Astrocyte (in vitro differentiated cells and primary cell): Measurements from ENCODE around the gene EVI5L.
A peak's percentile ranks its signal among the peaks of the same experiment; 100 is the strongest.

Experiments used
- EZH2 ChIP-seq: IDR thresholded peaks from 2 replicates; pipeline ENCODE4 v1.6.1; 2012; ENCODE audit warnings: mild to moderate bottlenecking, low read length, inconsistent platforms; ENCODE audit not compliant: insufficient read depth
- TF ChIP-seq, protein P1 (sequence below): IDR thresholded peaks from 2 replicates; pipeline ENCODE4 v1.5.1; 2011; ENCODE audit warnings: low read depth, mild to moderate bottlenecking, inconsistent platforms, low read length, moderate library complexity; ENCODE audit not compliant: insufficient read depth

DNA sequence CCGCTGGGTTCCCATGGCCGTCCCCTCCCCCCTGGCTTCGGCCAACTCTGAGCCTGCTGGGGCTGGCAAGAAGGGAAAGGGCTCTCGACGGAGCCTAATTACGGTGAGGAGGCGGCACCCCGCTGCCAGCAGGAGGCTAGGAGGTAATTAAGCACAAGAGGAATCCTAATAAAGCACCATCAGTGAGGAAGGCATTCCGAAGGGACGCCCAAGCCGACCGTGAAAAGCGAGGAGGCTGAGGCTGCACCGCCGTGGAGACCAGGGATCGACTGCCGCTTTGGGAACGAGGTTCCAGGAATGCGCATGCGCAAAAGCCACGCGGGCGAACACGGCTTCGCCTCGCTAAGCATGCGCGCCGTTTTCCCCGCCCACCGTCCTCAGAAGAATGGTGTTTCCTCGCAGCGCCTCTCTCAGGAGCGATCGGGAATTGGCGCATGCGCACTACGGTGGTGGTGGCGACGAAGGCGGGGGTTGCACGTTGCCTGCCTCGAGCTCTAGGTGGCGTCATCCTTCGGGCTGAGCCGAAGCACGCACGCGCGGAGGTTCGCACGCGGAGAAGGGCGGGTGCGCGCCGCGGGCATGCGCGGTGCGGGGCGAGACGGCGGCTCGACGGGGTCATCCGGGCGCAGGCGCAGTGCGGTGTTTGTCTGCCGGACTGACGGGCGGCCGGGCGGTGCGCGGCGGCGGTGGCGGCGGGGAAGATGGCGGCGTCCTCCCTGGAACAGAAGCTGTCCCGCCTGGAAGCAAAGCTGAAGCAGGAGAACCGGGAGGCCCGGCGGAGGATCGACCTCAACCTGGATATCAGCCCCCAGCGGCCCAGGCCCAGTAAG is 73.4 kb downstream of the EVI5L start, which contains the start of gene MAP2K7:
- TF ChIP-seq, protein P1, sequence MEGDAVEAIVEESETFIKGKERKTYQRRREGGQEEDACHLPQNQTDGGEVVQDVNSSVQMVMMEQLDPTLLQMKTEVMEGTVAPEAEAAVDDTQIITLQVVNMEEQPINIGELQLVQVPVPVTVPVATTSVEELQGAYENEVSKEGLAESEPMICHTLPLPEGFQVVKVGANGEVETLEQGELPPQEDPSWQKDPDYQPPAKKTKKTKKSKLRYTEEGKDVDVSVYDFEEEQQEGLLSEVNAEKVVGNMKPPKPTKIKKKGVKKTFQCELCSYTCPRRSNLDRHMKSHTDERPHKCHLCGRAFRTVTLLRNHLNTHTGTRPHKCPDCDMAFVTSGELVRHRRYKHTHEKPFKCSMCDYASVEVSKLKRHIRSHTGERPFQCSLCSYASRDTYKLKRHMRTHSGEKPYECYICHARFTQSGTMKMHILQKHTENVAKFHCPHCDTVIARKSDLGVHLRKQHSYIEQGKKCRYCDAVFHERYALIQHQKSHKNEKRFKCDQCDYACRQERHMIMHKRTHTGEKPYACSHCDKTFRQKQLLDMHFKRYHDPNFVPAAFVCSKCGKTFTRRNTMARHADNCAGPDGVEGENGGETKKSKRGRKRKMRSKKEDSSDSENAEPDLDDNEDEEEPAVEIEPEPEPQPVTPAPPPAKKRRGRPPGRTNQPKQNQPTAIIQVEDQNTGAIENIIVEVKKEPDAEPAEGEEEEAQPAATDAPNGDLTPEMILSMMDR = peak; percentile 56
- TF ChIP-seq EZH2 = no peak
